ENCODE measurements around the gene LRP10.
"Not testable (repeated sequence)": the region's sequence is repeated elsewhere in the genome, so short reads cannot be mapped to it uniquely, and the experiment has no call there.

DNA sequence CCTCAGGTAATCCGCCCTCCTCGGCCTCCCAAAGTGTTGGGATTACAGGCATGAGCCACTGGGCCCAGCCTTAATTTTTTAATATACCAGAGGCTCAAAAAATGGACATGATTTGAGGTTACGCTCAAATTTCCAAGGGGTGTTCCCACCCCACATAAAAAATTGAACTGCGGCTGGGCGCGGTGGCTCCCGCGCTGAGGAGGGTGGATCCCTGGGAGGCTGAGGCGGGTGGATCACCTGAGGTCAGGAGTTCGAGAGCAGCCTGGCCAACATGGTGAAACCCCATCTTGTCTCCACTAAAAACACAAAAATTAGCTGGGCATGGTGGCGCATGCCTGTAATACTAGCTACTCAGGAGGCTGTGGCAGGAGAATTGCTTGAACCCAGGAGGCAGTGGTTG lies 17.2 kb upstream of the LRP10 start:
- not testable (repeated sequence) for TF ChIP-seq FOXM1 (IDR thresholded peaks at IDR 0.05; ENCODE audit: borderline replicate concordance); SP1 (IDR thresholded peaks at IDR 0.05); ZNF384 (IDR thresholded peaks at IDR 0.05); FOXK2 (IDR thresholded peaks at IDR 0.05); NFRKB (IDR thresholded peaks at IDR 0.05); TARDBP (IDR thresholded peaks at IDR 0.05); SUZ12 (IDR thresholded peaks at IDR 0.05); CTBP1 (IDR thresholded peaks at IDR 0.05; ENCODE audit: borderline replicate concordance); HDGF (IDR thresholded peaks at IDR 0.05; ENCODE audit: borderline replicate concordance); BHLHE40 (IDR thresholded peaks at IDR 0.05; ENCODE audit: borderline replicate concordance); ELF4 (IDR thresholded peaks at IDR 0.05)

Data from HEK293T (cell line).